Measurements from ENCODE around the gene PTPRCAP. TPM values are rescaled to one million over a fixed set of nuclear protein-coding genes. Genes with fewer than 3 reads are reported as not detected.
"Not testable (repeated sequence)": the region's sequence is repeated elsewhere in the genome, so short reads cannot be mapped to it uniquely, and the experiment has no call there.

PTPRCAP gene
- total RNA-seq, 1 donor from 2014 or later = 1.2 TPM

DNA sequence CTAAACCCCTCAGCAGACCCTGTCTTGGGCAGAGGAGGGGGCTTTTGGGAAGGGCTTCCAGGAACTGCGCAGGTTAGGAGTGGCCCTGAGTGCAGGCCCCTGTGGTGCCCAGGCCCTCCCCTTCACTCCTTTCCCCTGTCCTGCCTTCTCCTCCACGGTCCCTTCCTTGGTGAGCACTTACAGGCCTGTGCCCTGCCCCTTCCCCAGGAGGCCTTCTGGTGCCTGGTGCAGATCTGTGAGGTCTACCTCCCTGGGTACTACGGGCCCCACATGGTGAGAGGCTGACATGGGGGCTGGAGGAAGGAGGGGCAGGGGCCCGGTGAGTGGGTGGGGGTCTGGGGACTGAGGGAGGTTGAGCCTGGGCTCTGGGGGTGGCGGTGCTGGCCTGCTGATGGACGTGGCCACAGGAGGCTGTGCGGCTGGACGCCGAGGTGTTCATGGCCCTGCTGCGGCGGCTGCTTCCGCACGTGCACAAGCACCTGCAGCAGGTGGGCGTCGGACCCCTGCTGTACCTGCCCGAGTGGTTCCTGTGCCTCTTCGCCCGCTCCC lies 31.0 kb downstream of the PTPRCAP start:
- H3K4me1 Mint-ChIP-seq (ENCODE audit: unreplicated experiment) = peaks cover 4% of the 10 kb centered on the region
- TF ChIP-seq, protein P1, sequence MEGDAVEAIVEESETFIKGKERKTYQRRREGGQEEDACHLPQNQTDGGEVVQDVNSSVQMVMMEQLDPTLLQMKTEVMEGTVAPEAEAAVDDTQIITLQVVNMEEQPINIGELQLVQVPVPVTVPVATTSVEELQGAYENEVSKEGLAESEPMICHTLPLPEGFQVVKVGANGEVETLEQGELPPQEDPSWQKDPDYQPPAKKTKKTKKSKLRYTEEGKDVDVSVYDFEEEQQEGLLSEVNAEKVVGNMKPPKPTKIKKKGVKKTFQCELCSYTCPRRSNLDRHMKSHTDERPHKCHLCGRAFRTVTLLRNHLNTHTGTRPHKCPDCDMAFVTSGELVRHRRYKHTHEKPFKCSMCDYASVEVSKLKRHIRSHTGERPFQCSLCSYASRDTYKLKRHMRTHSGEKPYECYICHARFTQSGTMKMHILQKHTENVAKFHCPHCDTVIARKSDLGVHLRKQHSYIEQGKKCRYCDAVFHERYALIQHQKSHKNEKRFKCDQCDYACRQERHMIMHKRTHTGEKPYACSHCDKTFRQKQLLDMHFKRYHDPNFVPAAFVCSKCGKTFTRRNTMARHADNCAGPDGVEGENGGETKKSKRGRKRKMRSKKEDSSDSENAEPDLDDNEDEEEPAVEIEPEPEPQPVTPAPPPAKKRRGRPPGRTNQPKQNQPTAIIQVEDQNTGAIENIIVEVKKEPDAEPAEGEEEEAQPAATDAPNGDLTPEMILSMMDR (IDR thresholded peaks at IDR 0.05) = no peak
- H3K36me3 Mint-ChIP-seq (ENCODE audit: unreplicated experiment) = no peaks in the 10 kb centered on the region
- H3K27me3 Mint-ChIP-seq (ENCODE audit: unreplicated experiment) = no peaks in the 10 kb centered on the region
- H3K9me3 Mint-ChIP-seq (ENCODE audit: unreplicated experiment) = no peaks in the 10 kb centered on the region
- H3K4me3 Mint-ChIP-seq (ENCODE audit: unreplicated experiment) = no peak overlapping the region
- no peak for DNase-seq (ENCODE audit: extremely low spot score, unreplicated experiment)
- no peak overlapping the region for H3K27ac Mint-ChIP-seq (ENCODE audit: unreplicated experiment)

DNA sequence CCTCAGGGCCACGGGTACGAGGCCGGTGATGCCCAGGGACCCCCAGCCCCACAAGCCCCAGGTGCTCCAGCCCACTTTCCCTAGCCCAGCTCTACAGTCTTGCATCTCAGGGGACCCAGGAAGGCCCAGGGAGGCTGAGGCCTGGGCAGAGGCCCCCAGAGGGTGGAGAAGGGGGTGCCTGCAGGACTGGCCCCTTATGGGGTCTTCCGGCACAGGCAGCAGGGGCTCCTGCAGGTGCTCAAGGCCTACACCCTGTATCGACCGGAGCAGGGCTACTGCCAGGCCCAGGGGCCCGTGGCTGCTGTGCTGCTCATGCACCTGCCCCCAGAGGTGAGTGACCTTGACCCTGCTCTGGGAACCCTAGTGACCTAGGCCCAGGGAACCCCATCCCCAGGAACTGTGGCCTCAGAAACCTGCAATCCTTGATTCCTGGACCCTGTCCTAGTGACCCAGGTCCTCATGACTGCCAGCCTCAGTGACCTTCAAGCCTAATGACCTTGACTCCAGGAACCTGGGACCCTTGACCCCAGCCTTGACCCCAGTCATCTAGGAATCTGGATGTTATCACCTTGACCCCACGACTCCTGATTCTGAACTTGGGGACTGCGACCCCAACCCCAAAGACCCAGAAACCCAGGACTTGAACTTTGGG lies 31.7 kb downstream of the PTPRCAP start:
- TF ChIP-seq, protein P1 (IDR thresholded peaks at IDR 0.05) = no peak
- peaks cover 5% of the 10 kb centered on the region for H3K4me1 Mint-ChIP-seq (ENCODE audit: unreplicated experiment)
- H3K27ac Mint-ChIP-seq (ENCODE audit: unreplicated experiment) = no peak overlapping the region
- H3K36me3 Mint-ChIP-seq (ENCODE audit: unreplicated experiment) = no peaks in the 10 kb centered on the region
- DNase-seq (ENCODE audit: extremely low spot score, unreplicated experiment) = no peak
- no peaks in the 10 kb centered on the region for H3K27me3 Mint-ChIP-seq (ENCODE audit: unreplicated experiment)
- no peak overlapping the region for H3K4me3 Mint-ChIP-seq (ENCODE audit: unreplicated experiment)
- H3K9me3 Mint-ChIP-seq (ENCODE audit: unreplicated experiment) = no peaks in the 10 kb centered on the region

DNA sequence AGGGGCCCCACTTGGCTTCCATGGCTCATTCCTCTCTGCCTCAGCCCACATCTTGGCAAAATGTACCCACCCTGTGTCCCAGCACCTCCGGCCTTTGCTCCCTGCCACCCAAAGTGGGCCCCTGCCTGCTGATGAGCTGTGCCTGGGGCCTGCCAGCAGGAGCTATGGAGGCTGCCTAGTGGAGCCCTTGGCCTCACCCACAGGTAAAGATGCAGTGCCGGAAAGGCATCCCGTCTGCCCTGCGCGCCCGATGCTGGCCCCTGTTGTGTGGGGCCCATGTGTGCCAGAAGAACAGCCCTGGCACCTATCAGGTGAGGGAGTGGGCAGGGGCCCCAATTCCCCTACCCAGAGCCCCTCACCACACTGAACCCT lies 32.3 kb downstream of the PTPRCAP start:
- Mint-ChIP-seq H3K36me3 (ENCODE audit: unreplicated experiment) (no peaks in the 10 kb centered on the region), H3K9me3 (ENCODE audit: unreplicated experiment) (no peaks in the 10 kb centered on the region), H3K4me3 (ENCODE audit: unreplicated experiment) (no peak overlapping the region), H3K27me3 (ENCODE audit: unreplicated experiment) (no peaks in the 10 kb centered on the region), H3K4me1 (ENCODE audit: unreplicated experiment) (peaks cover 11% of the 10 kb centered on the region), H3K27ac (ENCODE audit: unreplicated experiment) (no peak overlapping the region)
- TF ChIP-seq, protein P1 (IDR thresholded peaks at IDR 0.05) = no peak
- DNase-seq (ENCODE audit: extremely low spot score, unreplicated experiment) = no peak

DNA sequence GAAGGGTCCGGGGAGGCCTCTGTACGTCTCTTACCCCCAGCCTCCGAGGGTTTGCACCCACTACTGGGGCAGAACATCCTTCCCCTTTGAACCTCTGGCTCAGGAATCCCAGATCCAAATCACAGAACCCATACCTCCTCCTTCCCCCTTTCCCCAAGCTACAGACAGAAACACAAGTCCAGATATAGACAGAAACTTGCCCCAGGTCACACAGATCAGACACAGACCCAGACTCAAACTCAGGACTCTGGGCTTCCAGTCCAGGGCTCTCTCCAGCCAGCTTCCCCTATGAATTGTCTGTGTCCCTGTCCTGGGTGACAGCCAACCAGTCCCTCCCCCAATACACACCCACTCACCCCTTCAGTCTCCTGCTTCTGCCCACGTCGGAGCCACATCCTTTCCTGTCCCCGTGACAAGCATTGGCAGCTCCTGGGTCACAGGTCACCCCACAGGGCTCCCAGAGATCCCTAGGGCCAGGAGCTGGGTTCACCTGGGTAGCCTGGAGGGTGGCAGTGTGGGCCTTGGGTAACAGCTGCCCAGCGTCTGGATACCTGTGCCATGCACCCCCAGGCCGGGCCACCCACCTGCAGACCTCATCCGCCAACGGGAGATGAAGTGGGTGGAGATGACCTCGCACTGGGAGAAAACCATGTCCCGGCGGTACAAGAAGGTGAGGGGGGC lies 32.8 kb downstream of the PTPRCAP start:
- no peak for DNase-seq (ENCODE audit: extremely low spot score, unreplicated experiment)
- Mint-ChIP-seq H3K9me3 (ENCODE audit: unreplicated experiment) (no peaks in the 10 kb centered on the region), H3K27ac (ENCODE audit: unreplicated experiment) (no peak overlapping the region), H3K4me3 (ENCODE audit: unreplicated experiment) (no peak overlapping the region), H3K27me3 (ENCODE audit: unreplicated experiment) (no peaks in the 10 kb centered on the region), H3K36me3 (ENCODE audit: unreplicated experiment) (no peaks in the 10 kb centered on the region), H3K4me1 (ENCODE audit: unreplicated experiment) (peaks cover 13% of the 10 kb centered on the region)
- TF ChIP-seq, protein P1 (IDR thresholded peaks at IDR 0.05) = no peak

DNA sequence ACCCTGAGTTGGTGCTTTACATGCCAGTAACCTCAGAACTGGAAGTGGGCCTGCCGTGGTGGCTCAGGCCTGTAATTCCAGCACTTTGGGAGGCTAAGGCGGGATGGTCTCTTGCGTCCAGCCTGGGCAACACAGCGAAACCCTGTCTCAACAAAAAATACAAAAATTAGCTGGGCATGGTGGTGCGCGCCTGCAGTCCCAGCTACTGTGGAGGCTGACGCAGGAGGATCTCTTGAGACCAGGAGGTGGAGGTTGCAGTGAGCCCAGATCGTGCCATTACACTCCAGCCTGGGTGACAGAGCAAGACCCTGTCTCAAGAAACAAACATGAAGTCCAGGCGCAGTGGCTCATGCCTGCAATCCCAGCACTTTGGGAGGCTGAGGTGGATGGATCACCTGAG lies 34.4 kb downstream of the PTPRCAP start:
- not testable (repeated sequence) for DNase-seq (ENCODE audit: extremely low spot score, unreplicated experiment); H3K27ac Mint-ChIP-seq (ENCODE audit: unreplicated experiment); H3K4me3 Mint-ChIP-seq (ENCODE audit: unreplicated experiment); H3K9me3 Mint-ChIP-seq (ENCODE audit: unreplicated experiment); H3K36me3 Mint-ChIP-seq (ENCODE audit: unreplicated experiment); H3K27me3 Mint-ChIP-seq (ENCODE audit: unreplicated experiment)
- peaks cover 18% of the 10 kb centered on the region for H3K4me1 Mint-ChIP-seq (ENCODE audit: unreplicated experiment)

DNA sequence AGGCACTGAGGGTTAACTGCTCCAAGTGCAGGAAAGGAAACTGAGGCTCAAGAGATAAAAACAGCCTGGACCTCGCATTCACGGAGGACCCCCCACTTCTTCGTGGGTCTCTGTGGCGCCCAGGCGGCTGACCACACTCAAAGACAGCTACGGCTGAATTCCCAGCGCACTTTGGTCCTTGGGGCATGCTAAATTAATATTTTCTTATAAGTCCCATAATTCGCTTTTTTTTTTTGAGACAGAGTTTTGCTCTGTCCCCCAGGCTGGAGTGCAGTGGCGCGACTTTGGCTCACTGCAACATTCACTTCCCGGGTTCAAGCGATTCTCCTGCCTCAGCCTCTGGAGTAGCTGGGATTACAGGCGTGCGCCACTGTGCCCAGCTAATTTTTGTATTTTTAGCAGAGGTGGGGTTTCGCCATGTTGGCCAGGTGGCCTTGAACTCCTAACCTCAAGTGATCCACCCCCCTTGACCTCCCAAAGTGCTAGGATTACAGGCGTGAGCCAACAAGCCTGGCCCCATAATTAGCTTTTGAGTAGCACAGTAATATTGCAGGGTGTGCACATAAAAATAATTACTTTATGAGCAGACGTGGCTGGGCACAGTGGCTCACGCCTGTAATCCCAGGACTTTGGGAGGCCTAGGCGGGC lies 35.2 kb downstream of the PTPRCAP start:
- H3K36me3 Mint-ChIP-seq (ENCODE audit: unreplicated experiment); H3K9me3 Mint-ChIP-seq (ENCODE audit: unreplicated experiment); DNase-seq (ENCODE audit: extremely low spot score, unreplicated experiment); H3K27me3 Mint-ChIP-seq (ENCODE audit: unreplicated experiment): not testable (repeated sequence)
- peak overlapping the region; percentile 35 for H3K4me3 Mint-ChIP-seq (ENCODE audit: unreplicated experiment)
- H3K4me1 Mint-ChIP-seq (ENCODE audit: unreplicated experiment) = peaks cover 18% of the 10 kb centered on the region
- peak overlapping the region; percentile 84 for H3K27ac Mint-ChIP-seq (ENCODE audit: unreplicated experiment)

All from osteocyte (in vitro differentiated cells).